Endometrial microvascular endothelial cells (primary cell): ENCODE measurements around the gene CIITA. TPM values are rescaled to one million over a fixed set of nuclear protein-coding genes. Genes with fewer than 3 reads are reported as not detected.

Experiments
- in situ Hi-C: cut with HindIII; loops from 2 replicates; pipeline ENCODE4 v1.10.0; 2017; ENCODE audit warnings: low sequenced_read_pairs, low pct_unique_long_range_greater_than_20kb; ENCODE audit errors: inconsistent ontology term
- total RNA-seq: library from RNA; depleted of rRNA; stranded (reverse); fragments of >200 nt; gene quantifications from one replicate; pipeline ENCODE4 v1.2.3, GENCODE V29; 2015; ENCODE audit errors: inconsistent ontology term

Gene CIITA
- total RNA-seq, 1 donor from 2014 or later: not detected

- in situ Hi-C loops: no loop called here
Measured at GRCh38 chr16:10871157-10871991, 5.6 kb upstream of the CIITA start.

DNA sequence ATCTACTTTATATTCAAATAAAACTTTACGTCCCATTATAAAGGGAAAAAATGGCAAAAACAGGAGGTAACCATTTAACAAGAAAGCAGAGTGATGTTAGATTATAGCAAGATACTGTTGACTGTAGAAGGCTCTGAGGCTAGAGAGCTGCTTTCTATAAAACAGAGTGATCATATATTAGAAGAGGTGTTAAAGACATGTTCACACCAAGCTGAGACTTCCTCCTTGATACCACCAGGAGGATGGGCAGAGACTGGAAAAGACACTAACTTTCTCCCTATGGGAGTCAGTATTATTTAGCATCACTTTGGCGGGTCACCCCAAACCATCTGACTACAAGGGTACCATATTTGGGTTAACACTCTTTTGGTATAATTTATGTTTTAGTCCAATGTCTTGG, 687 bp upstream of the CIITA start:
- in situ Hi-C loops: no loop called here

DNA sequence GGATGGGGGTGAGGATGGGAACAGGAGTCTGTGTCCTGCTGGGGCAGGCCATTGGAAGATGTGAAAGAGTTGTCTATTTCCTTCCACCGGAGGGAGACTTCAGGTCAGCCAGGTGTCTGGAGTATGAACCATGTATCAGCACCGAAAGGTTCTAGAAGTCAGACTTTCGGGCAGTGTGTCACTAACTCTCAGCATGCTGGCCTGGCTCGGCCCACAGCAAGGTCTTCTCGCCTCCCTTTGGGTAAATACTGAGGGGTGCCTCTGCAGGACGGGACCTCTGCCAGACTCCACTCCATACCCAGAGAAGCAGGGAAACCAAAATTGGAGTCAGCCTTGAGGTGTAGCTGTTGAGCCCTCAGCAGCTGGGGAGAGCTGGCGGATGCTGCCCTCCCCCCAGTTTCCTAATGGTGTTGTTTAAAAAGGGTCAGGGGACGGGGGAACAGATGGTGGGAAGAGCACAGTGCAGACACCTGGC, 507 bp downstream of the CIITA start:
- in situ Hi-C loops: no loop called here

DNA sequence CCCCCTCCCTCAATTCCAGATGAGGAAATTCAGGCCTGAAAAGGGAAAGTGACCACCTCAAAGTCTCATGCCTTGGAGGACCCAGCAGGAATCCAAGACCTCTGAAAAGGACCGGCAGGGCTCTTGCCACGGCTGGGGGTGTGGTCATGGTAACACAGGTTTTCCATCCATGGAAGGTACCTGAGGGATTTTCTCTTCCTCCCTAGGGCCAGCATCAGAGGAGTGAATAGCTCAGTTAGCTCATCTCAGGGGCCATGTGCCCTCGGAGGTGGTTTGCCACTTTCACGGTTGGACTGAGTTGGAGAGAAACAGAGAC, 1.3 kb downstream of the CIITA start:
- in situ Hi-C loops: no loop called here

DNA sequence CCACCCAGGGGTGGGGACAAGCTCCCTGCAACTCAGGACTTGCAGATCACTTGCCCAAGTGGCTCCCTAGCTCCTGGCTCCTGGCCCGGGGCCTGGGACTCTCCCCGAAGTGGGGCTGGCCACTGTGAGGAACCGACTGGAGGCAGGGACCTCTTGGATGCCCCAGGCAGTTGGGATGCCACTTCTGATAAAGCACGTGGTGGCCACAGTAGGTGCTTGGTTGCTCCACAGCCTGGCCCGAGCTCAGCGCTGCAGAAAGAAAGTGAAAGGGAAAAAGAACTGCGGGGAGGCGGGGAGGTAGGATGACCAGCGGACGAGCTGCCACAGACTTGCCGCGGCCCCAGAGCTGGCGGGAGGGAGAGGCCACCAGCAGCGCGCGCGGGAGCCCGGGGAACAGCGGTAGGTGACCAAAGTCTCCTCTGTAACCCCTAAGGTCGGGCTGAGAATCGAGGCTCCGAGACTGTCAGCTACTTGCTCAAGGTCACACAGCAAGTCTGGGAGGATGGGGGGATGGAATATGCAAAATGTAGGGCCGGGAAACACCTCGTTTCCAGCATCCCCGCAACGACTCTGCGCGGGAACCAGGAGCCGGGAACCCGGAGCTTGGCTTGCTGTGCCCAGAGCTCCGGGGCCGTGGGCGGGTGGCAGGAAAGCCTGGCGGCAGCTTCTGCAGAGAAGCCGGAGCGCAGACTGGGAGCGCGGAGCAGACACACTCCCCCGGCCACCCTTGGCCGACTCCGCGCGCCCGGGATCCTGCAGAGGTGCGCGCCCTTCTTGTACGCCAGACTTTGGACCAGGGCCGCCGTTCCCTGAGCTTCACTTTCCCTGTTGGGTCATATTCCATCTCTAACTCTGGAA, 1.9 kb downstream of the CIITA start:
- in situ Hi-C loops: no loop called here

DNA sequence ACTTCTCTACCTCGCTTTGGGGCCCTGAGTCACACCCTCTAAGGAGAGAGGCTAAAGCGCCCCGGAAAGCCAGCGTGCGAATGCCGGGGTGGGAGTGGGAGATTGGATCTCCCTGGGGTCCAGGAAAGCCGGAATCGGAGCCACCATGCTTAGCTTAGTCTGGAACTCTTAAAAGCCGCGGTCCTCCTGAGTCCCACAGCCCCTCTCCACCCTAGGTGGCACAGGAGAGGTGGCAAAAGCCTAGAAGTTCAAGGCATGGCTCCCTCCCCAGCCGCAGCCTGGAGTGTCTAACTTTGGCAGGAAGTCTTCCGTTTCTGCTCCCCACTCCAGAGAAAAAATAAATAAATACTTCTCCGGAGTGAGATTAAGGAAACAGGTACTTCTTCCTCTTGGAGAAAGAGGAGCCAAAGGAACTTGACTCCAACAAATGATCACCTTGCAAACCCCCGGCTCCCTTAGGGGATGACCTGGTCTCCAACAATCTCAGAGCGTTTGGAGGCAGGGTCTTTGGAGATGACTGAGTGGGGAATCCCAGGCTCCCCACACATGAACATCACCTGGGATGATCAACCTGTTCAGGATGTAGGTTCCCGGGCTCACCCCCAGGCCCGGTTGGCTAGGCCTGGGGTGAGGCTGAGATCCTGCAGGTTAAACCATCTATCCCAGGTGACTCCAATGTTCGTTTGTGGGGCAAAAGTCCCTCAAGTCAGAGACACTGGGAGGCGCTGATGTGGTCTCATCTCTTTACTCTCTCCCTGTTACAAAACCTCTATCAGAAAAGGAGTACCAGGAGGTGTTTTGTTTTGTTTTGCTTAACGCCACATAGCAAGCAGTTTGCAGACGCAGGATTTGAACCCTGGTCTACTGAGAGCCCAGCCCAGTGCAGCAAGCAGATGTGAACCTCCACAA, 2.9 kb downstream of the CIITA start:
- in situ Hi-C loops: no loop called here

DNA sequence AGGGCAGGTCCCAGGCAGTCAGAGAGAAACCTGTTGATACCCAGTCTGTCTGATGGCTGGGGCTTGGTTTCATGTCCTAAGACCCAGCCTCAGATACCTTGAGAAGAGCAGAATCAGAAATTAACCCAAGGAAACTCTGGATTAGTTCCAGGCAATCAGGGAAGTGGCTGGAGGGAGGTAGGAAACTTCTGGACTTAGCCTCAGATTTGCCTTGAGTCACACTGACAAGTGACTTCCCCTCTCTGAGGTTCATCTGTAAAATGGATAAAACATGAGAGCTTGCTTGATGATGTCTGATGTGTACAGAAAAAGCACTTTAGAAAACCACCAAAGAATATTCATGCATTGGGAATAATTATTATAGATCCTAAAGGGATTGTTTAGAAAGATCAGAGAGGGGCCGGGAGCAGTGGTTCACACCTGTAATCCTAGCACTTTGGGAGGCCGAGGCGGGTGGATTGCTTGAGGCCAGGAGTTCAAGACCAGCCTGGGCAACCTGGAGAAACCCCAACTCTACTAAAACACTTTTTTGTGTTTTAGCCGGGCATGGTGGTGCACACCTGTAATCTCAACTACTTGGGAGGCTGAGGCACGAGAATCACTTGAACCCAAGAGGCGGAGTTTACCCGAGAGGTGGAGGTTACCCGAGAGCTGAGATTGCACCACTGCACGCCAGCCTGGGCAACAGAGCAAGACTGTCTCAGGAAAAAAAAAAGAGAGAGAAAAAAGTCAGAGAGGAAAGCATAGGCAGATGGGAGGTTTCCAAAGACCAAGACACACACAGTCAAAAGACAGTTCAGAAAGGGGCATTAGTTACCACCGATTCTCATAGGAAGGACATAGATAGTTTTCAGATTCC, 3.8 kb downstream of the CIITA start:
- in situ Hi-C loops: no loop called here

GRCh38 chr16:10881479-10882030, 4.6 kb downstream of the CIITA start:
- in situ Hi-C loops: no loop called here

DNA sequence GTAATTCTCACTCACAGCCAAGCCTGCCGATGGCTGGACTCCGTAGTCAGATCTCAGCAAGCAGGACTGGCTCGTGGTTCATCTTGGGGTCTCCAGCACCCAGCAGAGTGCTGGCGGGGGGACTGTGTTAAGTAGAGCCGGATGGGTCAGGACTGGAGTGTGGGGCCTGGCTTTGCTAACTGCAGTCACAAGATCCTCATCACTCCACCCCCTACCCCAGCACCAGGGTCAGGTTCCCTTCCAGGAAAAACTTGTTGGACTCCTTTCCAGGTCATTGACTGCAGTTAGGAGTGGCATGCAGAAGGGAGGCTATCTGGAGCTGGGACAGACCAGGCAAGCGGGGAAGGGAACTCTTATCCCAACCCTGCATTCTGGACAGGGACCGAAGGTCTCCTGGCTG, 6.0 kb downstream of the CIITA start:
- in situ Hi-C loops: no loop called here

- in situ Hi-C loops: no loop called here
Measured at GRCh38 chr16:10885246-10885645, 8.2 kb downstream of the CIITA start.

DNA sequence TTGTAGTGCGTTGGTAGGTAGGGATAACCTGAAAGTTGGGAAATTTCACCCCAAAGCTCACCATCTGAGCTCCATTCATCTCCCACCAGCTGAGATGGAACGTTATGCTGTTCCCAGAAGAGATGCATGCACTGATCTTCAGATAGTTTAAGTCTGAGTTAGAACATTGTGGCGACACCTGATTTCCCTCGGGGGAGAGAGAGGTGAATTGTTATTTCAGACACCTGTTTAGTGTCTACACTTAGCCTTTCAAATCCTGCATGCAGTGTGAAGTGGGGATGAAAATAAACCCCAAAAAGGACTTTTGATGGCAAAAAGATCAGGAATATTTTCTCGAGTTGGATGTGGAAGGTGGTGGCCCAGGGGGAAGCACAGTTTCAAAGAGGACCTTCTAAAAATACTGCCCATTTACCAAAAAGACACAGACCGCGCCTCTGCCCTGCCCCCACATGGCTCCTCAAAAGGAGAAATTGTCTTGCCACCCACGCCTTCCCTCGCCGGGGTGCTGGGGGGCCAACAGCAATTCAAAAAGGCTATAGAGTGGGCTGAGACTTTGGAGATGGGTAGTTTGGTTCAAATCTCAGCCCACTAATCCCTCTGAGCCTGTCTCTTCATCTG, 11.4 kb downstream of the CIITA start:
- in situ Hi-C loops: no loop called here

DNA sequence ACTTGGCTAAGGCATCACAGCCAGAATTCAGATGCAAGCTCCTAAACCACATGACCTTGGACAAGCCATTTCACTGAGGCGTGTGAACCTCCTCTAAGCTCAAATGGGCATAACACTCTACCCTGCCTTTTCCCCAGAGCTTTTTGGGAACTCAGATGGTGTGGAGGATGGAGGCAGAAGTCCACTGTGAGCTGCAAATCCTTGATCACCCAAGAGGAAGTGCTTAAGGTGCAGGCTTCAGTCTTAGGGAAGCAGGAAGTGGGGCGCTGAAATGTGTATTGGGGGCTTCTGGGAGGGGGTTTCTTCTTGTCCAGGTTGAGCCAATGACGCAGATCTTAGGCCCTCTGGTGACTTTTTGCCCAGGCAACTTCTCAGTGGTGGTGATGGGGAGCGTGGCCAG, 12.9 kb downstream of the CIITA start:
- in situ Hi-C loops: no loop called here

- in situ Hi-C loops: no loop called here
Measured at GRCh38 chr16:10892782-10893318, 15.8 kb downstream of the CIITA start.

- in situ Hi-C loops: no loop called here
Measured at GRCh38 chr16:10895053-10895946, 18.3 kb downstream of the CIITA start.

DNA sequence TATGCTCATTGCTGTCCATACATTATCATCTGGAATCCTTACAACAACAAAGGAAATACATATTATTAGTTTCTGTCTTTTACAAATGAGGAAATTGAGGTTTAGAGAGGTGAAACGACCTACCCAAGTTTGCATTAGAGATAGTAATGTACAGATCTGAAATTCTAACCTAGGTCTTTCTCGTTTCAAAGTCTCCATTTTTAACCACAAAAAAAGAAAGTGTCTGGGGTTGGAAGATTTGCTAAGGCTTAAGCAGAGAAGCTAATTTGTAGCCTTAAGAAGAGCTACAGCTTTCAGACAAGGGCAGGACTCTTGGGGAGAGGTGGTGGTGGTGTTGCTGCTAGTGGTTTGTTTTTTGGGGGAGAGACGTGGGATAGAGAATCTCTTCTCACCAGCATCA, 19.2 kb downstream of the CIITA start:
- in situ Hi-C loops: no loop called here

DNA sequence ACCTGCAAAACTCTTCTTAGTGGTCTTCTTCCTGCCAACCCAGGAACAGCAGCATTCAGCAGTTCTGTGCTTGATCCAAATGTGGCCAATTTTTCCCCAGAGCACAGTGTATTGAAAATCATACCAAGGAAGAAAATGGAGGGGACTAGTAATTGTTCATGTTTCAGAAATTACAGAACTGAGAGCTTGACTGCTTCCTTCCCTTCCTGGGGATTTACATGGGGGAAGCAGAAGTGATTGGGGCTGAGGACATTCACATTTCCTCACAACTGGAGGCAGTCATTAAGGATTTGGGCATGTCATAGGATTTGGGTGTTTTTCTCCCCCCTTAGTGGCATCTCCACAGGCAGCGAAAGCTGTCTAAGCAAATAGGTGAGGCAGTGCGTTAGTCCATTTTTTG, 19.7 kb downstream of the CIITA start:
- in situ Hi-C loops: no loop called here
